BJ (cell line): ENCODE data around the gene LARP1. TPM values are rescaled to one million over a fixed set of nuclear protein-coding genes. Genes with fewer than 3 reads are reported as not detected.

ENCODE experiments used
- CTCF ChIA-PET: fragments of 350-600 bp; formaldehyde crosslinking; extraction: SDS; loops from one replicate; lab custom pipeline; 2021; ENCODE audit warnings: antibody characterized with exemption, inconsistent platforms; lab: Yijun Ruan, JAX
- POLR2A ChIA-PET: fragments of 300-600 bp; sonication (Branson Sonifier 250); formaldehyde crosslinking; extraction: SDS; loops from one replicate; lab custom pipeline; 2021; ENCODE audit warnings: antibody characterized with exemption; lab: Charles Lee
- DNase-seq: peaks from one replicate; pipeline ENCODE4 v3.0.0-alpha.2; 2011; ENCODE audit warnings: low read depth
- H3K27me3 ChIP-seq: 2 replicates; pipeline ENCODE4 v1.6.0; 2011; ENCODE audit warnings: low read length; ENCODE audit not compliant: control insufficient read depth, insufficient read depth
- H3K36me3 ChIP-seq: 2 replicates; pipeline ENCODE4 v1.5.1; 2011; ENCODE audit warnings: low read length; ENCODE audit not compliant: control insufficient read depth, insufficient read depth
- H3K4me3 ChIP-seq: 2 replicates; pipeline ENCODE4 v1.5.1; 2011; ENCODE audit warnings: low read depth, mild to moderate bottlenecking, control low read depth, low read length
- CTCF ChIP-seq: IDR thresholded peaks from 2 replicates; pipeline ENCODE4 v1.5.1; 2011; ENCODE audit warnings: low read depth, mild to moderate bottlenecking, control low read depth, inconsistent platforms, low read length, moderate library complexity; ENCODE audit not compliant: insufficient read depth
- polyA plus RNA-seq: library from polyadenylated mRNA; depleted of rRNA; stranded (reverse); fragments of >200 nt; gene quantifications from 2 replicates; pipeline ENCODE4 v1.2.3, GENCODE V29; 2011

Gene LARP1
- polyA plus RNA-seq, 1 experiment, result 59.0 TPM

DNA sequence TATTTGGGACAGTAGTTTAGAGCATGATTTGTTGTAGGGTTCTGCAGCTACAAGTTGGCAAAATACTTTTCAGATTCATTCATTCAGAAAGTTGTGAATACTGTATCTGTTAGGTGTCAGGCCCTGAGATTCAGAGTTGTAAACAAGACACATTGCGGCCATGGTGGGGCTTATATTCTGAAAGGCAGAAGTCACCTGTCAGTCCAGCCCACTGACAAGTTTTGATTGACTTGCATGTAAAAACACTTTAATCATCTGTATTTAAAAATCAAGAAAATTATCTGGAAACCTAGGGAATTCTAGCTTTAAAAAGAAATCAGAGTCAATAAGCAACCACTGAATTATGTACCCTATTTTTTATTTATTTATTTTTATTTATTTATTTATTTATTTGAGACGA, 13.0 kb downstream of the LARP1 start:
- Histone ChIP-seq H3K4me3 (no peak overlapping the region), H3K36me3 (no peaks in the 10 kb centered on the region; the same call in 1 of the 2 replicates), H3K27me3 (no peaks in the 10 kb centered on the region)
- no peak for TF ChIP-seq CTCF
- ChIA-PET POLR2A (no interaction called here), CTCF (no interaction called here)
- DNase-seq, result no peak

DNA sequence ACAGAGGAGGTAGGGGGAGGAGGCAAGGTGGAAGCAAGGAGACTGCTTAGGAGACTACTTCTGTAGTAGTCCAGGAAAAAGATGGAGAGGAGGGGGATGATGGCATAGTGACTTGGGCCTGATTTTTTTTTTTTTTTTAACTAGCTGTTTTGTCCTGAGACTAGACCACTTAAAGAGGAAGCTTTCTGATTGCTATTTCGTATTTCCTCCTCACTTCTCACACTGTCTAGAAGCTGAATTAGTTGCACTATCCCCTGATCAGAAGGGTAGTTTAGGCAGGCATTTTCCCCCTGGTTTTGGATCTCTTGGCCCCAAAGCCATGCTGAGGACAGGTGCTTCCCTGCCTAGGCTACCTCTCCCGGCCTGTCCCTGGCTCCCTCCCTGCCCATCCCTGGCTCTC, 14.9 kb downstream of the LARP1 start:
- DNase-seq, result no peak
- CTCF ChIA-PET, result interaction anchor here (1.6 kb wide), 1 partner anchor 87 kb away, joined by 3 read pairs; no protein-coding TSS in a partner anchor
- Histone ChIP-seq H3K4me3 (no peak overlapping the region), H3K36me3 (peaks cover 1% of the 10 kb centered on the region; the same call in 1 of the 2 replicates), H3K27me3 (no peaks in the 10 kb centered on the region)
- POLR2A ChIA-PET, result no interaction called here
- TF ChIP-seq CTCF, result no peak

DNA sequence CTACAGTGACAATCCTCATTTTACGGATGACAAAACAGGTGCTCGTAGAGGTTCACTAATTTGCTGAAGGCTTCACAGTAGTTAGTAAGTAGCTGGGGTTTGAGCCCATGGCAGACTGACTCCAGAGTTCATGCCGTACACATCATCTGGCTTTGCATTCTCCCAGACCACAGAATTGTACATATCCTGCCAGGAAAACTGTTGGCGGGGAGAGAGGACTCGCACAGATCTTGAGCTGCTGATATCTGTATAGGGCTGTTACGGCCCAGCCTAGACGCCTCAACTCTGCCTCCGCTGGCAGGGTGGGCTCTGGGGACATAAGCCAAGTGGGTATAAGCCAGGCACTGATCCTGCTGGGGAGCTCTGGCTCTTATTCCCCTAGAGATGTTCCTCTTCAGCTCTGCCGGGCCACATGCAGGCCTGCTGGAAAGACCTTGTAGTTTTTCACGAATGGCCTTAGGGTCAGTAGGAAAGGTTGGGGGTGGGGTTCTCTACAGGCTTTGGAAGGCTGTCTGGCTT, 16.3 kb downstream of the LARP1 start:
- Histone ChIP-seq H3K4me3 (peak overlapping the region; percentile 21), H3K27me3 (no peaks in the 10 kb centered on the region), H3K36me3 (peaks cover 1% of the 10 kb centered on the region; the same call in 1 of the 2 replicates)
- CTCF ChIA-PET, result interaction anchor here (1.0 to 1.6 kb wide), 3 partner anchors 11 to 121 kb away, joined by 4 to 6 read pairs (median 6); no protein-coding TSS in a partner anchor
- peak; percentile 65 for DNase-seq
- peak; percentile 26; the same call in 1 of the 2 replicates for TF ChIP-seq CTCF
- POLR2A ChIA-PET, result interaction anchor here (0.5 kb wide), 1 partner anchor 10 kb away, joined by 5 read pairs; no protein-coding TSS in a partner anchor

GRCh38 chr5:154773326-154773725, 18.1 kb downstream of the LARP1 start:
- ChIA-PET CTCF (no interaction called here), POLR2A (no interaction called here)
- H3K4me3 ChIP-seq, result no peak overlapping the region
- H3K36me3 ChIP-seq, result peaks cover 1% of the 10 kb centered on the region; the same call in 1 of the 2 replicates
- no peak for TF ChIP-seq CTCF
- no peak for DNase-seq
- H3K27me3 ChIP-seq, result no peaks in the 10 kb centered on the region

DNA sequence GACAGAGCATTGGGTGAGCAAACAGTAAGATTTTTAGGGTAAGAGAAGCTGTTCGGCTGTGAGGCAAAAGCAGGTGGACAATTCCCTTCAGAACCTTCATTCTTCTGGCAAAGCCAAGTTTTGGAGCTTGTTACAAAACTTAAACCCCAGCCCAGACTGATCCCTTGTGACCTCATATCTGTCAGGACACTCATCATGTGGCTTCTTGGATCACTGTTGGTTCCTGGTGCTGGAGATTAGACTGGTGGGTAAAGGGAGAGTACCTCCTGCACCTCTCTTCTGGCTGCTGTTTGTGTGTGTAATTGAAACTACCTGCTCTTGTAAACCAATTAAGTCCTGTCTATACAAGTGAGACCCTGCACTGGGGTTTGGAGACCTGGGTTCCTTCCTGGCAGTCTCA, 21.0 kb downstream of the LARP1 start:
- CTCF ChIA-PET, result no interaction called here
- H3K36me3 ChIP-seq, result 0 out of 2 replicates have a peak, but pooled peaks cover 1% of the 10 kb centered on the region
- TF ChIP-seq CTCF, result no peak
- H3K27me3 ChIP-seq, result no peaks in the 10 kb centered on the region
- no peak overlapping the region for H3K4me3 ChIP-seq
- DNase-seq, result no peak
- POLR2A ChIA-PET, result no interaction called here
